ENCODE data around the gene TNFAIP8L3. TPM values are rescaled to one million over a fixed set of nuclear protein-coding genes. Genes with fewer than 3 reads are reported as not detected.
"Not testable (repeated sequence)": the region's sequence is repeated elsewhere in the genome, so short reads cannot be mapped to it uniquely, and the experiment has no call there.

TNFAIP8L3 gene
- total RNA-seq, 1 donor from 2014 or later: 0.31 TPM

DNA sequence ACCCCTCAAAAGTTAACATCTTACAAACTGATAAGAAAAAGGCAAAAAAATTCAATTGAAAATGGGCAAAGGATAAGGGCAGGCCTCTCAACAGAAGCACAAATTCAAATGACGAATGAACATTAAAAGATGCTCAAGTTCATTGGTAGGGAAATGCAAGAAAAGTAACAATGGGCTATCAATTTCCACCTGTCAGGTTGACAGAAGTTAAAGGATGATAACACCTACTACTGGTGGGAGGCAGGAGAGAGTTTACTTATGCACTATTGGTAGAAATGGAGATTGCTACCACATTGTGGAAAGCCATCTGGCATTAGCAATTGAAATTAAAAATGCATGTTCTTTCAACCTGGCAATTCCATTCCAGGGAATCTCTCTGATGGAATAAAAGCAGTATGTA lies 35.6 kb upstream of the TNFAIP8L3 start:
- TF ChIP-seq, protein P1, sequence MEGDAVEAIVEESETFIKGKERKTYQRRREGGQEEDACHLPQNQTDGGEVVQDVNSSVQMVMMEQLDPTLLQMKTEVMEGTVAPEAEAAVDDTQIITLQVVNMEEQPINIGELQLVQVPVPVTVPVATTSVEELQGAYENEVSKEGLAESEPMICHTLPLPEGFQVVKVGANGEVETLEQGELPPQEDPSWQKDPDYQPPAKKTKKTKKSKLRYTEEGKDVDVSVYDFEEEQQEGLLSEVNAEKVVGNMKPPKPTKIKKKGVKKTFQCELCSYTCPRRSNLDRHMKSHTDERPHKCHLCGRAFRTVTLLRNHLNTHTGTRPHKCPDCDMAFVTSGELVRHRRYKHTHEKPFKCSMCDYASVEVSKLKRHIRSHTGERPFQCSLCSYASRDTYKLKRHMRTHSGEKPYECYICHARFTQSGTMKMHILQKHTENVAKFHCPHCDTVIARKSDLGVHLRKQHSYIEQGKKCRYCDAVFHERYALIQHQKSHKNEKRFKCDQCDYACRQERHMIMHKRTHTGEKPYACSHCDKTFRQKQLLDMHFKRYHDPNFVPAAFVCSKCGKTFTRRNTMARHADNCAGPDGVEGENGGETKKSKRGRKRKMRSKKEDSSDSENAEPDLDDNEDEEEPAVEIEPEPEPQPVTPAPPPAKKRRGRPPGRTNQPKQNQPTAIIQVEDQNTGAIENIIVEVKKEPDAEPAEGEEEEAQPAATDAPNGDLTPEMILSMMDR (IDR thresholded peaks at IDR 0.05; ENCODE audit: unreplicated experiment): no peak
- Mint-ChIP-seq H3K4me3 (no peak overlapping the region), H3K4me1 (no peaks in the 10 kb centered on the region), H3K36me3 (no peaks in the 10 kb centered on the region), H3K9me3 (no peaks in the 10 kb centered on the region), H3K27ac (no peak overlapping the region), H3K27me3 (ENCODE audit: low read depth) (peaks cover 8% of the 10 kb centered on the region)
- no peak for DNase-seq (ENCODE audit: low spot score in 2 of 2, unreplicated experiment in 2 of 2)

DNA sequence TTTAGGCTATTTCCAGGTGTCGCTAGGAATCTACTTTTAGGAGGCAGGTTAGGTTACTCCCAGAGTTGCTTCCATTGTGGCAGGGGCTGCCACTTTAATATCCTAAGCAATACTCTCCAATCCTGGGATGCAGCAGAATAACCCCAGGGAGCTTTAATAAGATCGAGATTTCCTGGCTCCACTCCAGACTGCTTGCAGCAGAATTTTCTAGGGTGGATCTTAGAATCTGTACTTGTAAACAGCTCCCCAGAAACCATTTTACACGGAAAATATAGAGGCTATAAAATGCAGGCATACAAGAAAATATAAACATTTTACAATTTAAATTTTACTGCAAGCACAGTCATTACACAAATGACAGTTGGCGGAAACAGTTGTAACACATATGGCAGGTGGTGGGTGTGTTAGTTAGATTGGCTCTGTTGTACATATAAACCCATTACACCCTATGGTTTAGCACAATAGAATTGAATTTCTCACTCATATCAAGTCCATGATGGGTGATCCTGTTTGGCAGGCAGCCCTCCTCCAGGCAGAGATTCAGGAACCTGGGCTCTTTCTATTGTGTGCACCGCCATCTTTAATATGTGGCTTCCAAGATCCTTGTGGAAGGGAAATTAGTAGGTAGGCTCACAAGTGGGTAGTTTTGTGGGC lies 35.0 kb upstream of the TNFAIP8L3 start:
- H3K27ac Mint-ChIP-seq: no peak overlapping the region
- H3K9me3 Mint-ChIP-seq: peaks cover 2% of the 10 kb centered on the region
- no peaks in the 10 kb centered on the region for H3K4me1 Mint-ChIP-seq
- H3K4me3 Mint-ChIP-seq: no peak overlapping the region
- TF ChIP-seq, protein P1 (IDR thresholded peaks at IDR 0.05; ENCODE audit: unreplicated experiment): no peak
- H3K27me3 Mint-ChIP-seq (ENCODE audit: low read depth): peaks cover 8% of the 10 kb centered on the region
- DNase-seq (ENCODE audit: low spot score in 2 of 2, unreplicated experiment in 2 of 2): no peak
- H3K36me3 Mint-ChIP-seq: no peaks in the 10 kb centered on the region

- H3K4me1 Mint-ChIP-seq: no peaks in the 10 kb centered on the region
- peaks cover 8% of the 10 kb centered on the region for H3K27me3 Mint-ChIP-seq (ENCODE audit: low read depth)
- TF ChIP-seq, protein P1 (IDR thresholded peaks at IDR 0.05; ENCODE audit: unreplicated experiment): no peak
- no peak overlapping the region for H3K27ac Mint-ChIP-seq
- no peak for DNase-seq (ENCODE audit: low spot score in 2 of 2, unreplicated experiment in 2 of 2)
- H3K4me3 Mint-ChIP-seq: no peak overlapping the region
- H3K9me3 Mint-ChIP-seq: peaks cover 10% of the 10 kb centered on the region
- peaks cover 3% of the 10 kb centered on the region for H3K36me3 Mint-ChIP-seq
Observed at GRCh38 chr15:51128701-51129100, 34.0 kb upstream of the TNFAIP8L3 start.

DNA sequence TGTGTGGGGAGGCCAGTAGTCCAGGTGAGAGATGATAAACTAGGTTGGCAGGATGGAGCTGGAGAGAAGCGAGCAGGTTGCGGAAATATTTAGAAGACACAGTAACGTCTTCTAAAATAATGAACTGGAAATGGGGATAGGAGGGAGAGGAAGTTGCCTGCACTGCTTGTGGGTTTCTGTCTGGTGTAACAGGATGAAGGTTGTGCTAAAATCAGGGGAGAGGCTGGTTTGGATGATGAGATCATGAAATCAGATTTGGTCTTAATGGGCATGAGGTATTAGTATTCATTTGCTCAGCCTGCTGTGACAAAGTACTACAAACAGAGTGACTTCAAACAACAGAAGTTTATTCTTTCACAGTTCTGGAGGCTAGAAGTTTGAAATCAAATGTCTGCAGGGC lies 32.1 kb upstream of the TNFAIP8L3 start:
- Mint-ChIP-seq H3K27ac (no peak overlapping the region), H3K9me3 (peaks cover 16% of the 10 kb centered on the region), H3K4me3 (no peak overlapping the region), H3K27me3 (ENCODE audit: low read depth) (peaks cover 8% of the 10 kb centered on the region), H3K36me3 (peaks cover 3% of the 10 kb centered on the region), H3K4me1 (no peaks in the 10 kb centered on the region)
- no peak for DNase-seq (ENCODE audit: low spot score in 2 of 2, unreplicated experiment in 2 of 2)
- TF ChIP-seq, protein P1 (IDR thresholded peaks at IDR 0.05; ENCODE audit: unreplicated experiment): no peak

DNA sequence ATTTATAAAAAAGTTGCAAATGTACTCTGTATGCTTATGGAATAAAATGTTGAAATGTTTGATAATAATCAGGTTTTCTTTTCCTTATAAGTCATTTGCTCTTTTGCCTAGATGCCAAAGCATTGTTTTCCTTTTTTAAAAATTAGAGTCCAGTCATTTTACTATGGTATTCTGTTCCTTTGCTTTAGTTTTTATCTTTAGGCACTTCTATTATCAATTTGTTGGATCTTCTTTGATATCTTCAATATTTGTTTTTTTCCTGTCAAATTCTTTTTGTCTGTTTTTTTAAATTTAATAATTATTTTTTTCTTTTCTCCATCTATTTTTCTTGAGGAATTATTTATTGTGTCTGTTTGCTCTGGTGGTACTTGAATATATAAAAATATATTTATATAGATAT lies 28.3 kb upstream of the TNFAIP8L3 start:
- H3K27me3 Mint-ChIP-seq (ENCODE audit: low read depth); DNase-seq (ENCODE audit: low spot score in 2 of 2, unreplicated experiment in 2 of 2): not testable (repeated sequence)

GRCh38 chr15:51121631-51122225 lies 27.0 kb upstream of the TNFAIP8L3 start:
- no peak overlapping the region for H3K27ac Mint-ChIP-seq
- TF ChIP-seq, protein P1 (IDR thresholded peaks at IDR 0.05; ENCODE audit: unreplicated experiment): no peak
- H3K27me3 Mint-ChIP-seq (ENCODE audit: low read depth): peaks cover 6% of the 10 kb centered on the region
- no peak for DNase-seq (ENCODE audit: low spot score in 2 of 2, unreplicated experiment in 2 of 2)
- H3K9me3 Mint-ChIP-seq: peaks cover 23% of the 10 kb centered on the region
- H3K4me1 Mint-ChIP-seq: no peaks in the 10 kb centered on the region
- peaks cover 3% of the 10 kb centered on the region for H3K36me3 Mint-ChIP-seq
- H3K4me3 Mint-ChIP-seq: no peak overlapping the region

More for the DNA sequence above, 28.3 kb upstream of the TNFAIP8L3 start:
- H3K4me1 Mint-ChIP-seq, H3K36me3 Mint-ChIP-seq, H3K27ac Mint-ChIP-seq, H3K4me3 Mint-ChIP-seq: not testable (repeated sequence)
- H3K9me3 Mint-ChIP-seq: peaks cover 23% of the 10 kb centered on the region
